Trophoblast cell (in vitro differentiated cells and primary cell): Measurements from ENCODE around the gene SYCN.

Source experiments
- DNase-seq, 2 donors: peaks; one replicate each; pipeline ENCODE4 v3.0.0-alpha.2; 2016
- H2AFZ ChIP-seq: 2 replicates; pipeline ENCODE4 v1.6.1; 2013; ENCODE audit warnings: low read length, moderate library complexity, mild to moderate bottlenecking; ENCODE audit not compliant: insufficient read depth, poor library complexity
- H2AK5ac ChIP-seq: 2 replicates; pipeline ENCODE4 v1.6.1; 2013; ENCODE audit warnings: mild to moderate bottlenecking, low read length
- H2BK120ac ChIP-seq: 2 replicates; pipeline ENCODE4 v1.6.1; 2013; ENCODE audit warnings: low read length, mild to moderate bottlenecking, moderate library complexity; ENCODE audit not compliant: insufficient read depth, poor library complexity
- H2BK12ac ChIP-seq: 2 replicates; pipeline ENCODE4 v1.6.1; 2013; ENCODE audit warnings: mild to moderate bottlenecking, low read length, moderate library complexity
- H2BK5ac ChIP-seq: 2 replicates; pipeline ENCODE4 v1.6.1; 2013; ENCODE audit warnings: low read length, low read depth, moderate library complexity, mild to moderate bottlenecking; ENCODE audit not compliant: poor library complexity
- H3K14ac ChIP-seq: 2 replicates; pipeline ENCODE4 v1.6.1; 2013; ENCODE audit warnings: mild to moderate bottlenecking, low read length
- H3K18ac ChIP-seq: 2 replicates; pipeline ENCODE4 v1.6.1; 2013; ENCODE audit warnings: mild to moderate bottlenecking, low read length
- H3K23ac ChIP-seq: 2 replicates; pipeline ENCODE4 v1.6.1; 2013; ENCODE audit warnings: low read length
- H3K27ac ChIP-seq: 2 replicates; pipeline ENCODE4 v1.5.1; 2013; ENCODE audit warnings: low read depth, mild to moderate bottlenecking, inconsistent platforms, low read length, moderate library complexity
- H3K27me3 ChIP-seq: 2 replicates; pipeline ENCODE4 v1.6.1; 2013; ENCODE audit warnings: inconsistent platforms, mild to moderate bottlenecking, low read length, moderate library complexity; ENCODE audit not compliant: insufficient read depth
- H3K36me3 ChIP-seq, 2 experiments: 1 replicate in 1 of 2; 2 replicates in 1 of 2; pipeline ENCODE4 v1.6.1; 2013; ENCODE audit warnings: low read length in 2 of 2, mild to moderate bottlenecking in 2 of 2, moderate library complexity in 1 of 2; ENCODE audit not compliant: insufficient read depth in 2 of 2, control insufficient read depth in 1 of 2
- H3K4ac ChIP-seq: 2 replicates; pipeline ENCODE4 v1.6.1; 2013; ENCODE audit warnings: low read depth, mild to moderate bottlenecking, low read length, moderate library complexity
- H3K4me1 ChIP-seq, 2 experiments: 1 replicate in 1 of 2; 2 replicates in 1 of 2; pipeline ENCODE4 v1.6.1; 2013; ENCODE audit warnings: low read length in 2 of 2, mild to moderate bottlenecking in 2 of 2, moderate library complexity in 1 of 2; ENCODE audit not compliant: insufficient read depth in 2 of 2, control insufficient read depth in 1 of 2
- H3K4me2 ChIP-seq: 2 replicates; pipeline ENCODE4 v1.6.1; 2013; ENCODE audit warnings: inconsistent platforms, mild to moderate bottlenecking, low read length, moderate library complexity
- H3K4me3 ChIP-seq: 2 replicates; pipeline ENCODE4 v1.5.1; 2013; ENCODE audit warnings: mild to moderate bottlenecking, low read depth, low read length, inconsistent platforms
- H3K79me1 ChIP-seq: one replicate; pipeline ENCODE4 v1.6.1; 2013; ENCODE audit warnings: low read length
- H3K79me2 ChIP-seq: 2 replicates; pipeline ENCODE4 v1.6.1; 2013; ENCODE audit warnings: low read length, mild to moderate bottlenecking; ENCODE audit not compliant: control insufficient read depth, insufficient read depth, poor library complexity
- H3K9ac ChIP-seq: 2 replicates; pipeline ENCODE4 v1.6.1; 2013; ENCODE audit warnings: mild to moderate bottlenecking, low read length
- H3K9me3 ChIP-seq: 2 replicates; pipeline ENCODE4 v1.6.1; 2013; ENCODE audit warnings: low read depth, mild to moderate bottlenecking, control low read depth, inconsistent platforms, low read length; ENCODE audit not compliant: insufficient read depth
- H4K12ac ChIP-seq: 2 replicates; pipeline ENCODE4 v1.6.1; 2013; ENCODE audit warnings: low read depth, mild to moderate bottlenecking, low read length, moderate library complexity
- H4K8ac ChIP-seq: 2 replicates; pipeline ENCODE4 v1.6.1; 2013; ENCODE audit warnings: low read depth, mild to moderate bottlenecking, low read length, moderate library complexity
- H4K91ac ChIP-seq: one replicate; pipeline ENCODE4 v1.6.1; 2013; ENCODE audit warnings: low read depth, mild to moderate bottlenecking, low read length, moderate library complexity
- WGBS: extraction: QIAGEN DNeasy Blood & Tissue Kit; methylation state at CpG from one replicate; pipeline ENCODE4 v1.1.7; 2013; ENCODE audit warnings: missing lambda C conversion rate; ENCODE audit not compliant: insufficient read length, insufficient coverage; ENCODE audit errors: extremely low coverage; 5-methylcytosine and 5-hydroxymethylcytosine counted together

SYCN gene

DNA sequence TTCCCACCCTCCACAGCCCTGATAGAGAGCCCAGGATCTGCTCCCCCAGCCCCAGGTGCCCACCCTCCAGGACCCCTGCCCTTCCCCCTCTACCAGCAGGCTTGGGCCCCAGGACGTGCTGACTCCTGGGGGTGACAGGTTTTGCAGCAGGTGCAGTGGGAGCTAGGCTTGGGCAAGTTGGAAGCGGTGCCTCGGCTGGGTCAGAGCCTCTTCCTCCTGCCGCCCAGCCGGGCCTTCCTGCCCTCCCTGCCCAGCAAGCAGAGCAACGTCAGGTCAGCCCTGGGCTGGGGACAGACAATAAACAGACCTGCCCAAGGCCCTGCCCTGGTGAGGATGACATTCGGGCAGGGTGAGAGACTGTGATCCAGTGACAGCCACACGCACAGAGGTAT is 16.5 kb downstream of the SYCN start:
- Histone ChIP-seq H2BK120ac (no peak overlapping the region), H2BK5ac (no peak overlapping the region), H3K9ac (no peak overlapping the region), H3K79me1 (no peaks in the 10 kb centered on the region), H3K27ac (no peak overlapping the region), H3K4me1 (peaks cover 4% of the 10 kb centered on the region in 2 experiments), H4K12ac (no peak overlapping the region), H3K4ac (no peak overlapping the region), H2BK12ac (no peak overlapping the region), H3K18ac (no peak overlapping the region), H3K79me2 (no peaks in the 10 kb centered on the region), H3K23ac (no peak overlapping the region), H3K4me2 (no peak overlapping the region), H2AFZ (no peak overlapping the region), H4K91ac (peak overlapping the region; percentile 14), H3K27me3 (no peaks in the 10 kb centered on the region), H3K9me3 (no peaks in the 10 kb centered on the region), H3K4me3 (no peak overlapping the region), H3K14ac (peak overlapping the region; percentile 43), H4K8ac (no peak overlapping the region), H3K36me3 (no peaks in the 10 kb centered on the region), H2AK5ac (peak overlapping the region; percentile 44)
- DNase-seq: no peak
- WGBS: no CpG with 5 or more reads among the region's 8 CpGs

DNA sequence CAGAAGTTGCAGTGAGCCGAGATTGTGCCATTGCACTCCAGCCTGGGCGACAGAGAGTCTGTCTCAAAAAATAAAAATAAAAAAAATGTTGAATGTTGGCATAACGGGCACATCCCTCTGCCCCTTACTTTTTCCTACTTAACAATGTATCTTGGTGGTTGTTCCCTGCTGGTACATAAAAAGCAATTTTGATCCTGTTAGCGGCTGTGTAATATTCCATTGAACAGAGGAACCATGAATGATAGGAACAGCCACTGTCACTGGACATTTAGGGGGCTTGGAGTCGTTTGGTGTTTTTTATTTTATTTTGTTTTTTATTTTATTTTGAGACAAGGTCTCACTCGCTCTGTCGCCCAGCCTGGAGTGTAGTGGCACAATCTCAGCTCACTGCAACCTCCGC is 17.7 kb downstream of the SYCN start:
- Histone ChIP-seq H3K23ac (no peak overlapping the region), H2BK12ac (no peak overlapping the region), H3K79me1 (no peaks in the 10 kb centered on the region), H3K27me3 (no peaks in the 10 kb centered on the region), H2AFZ (no peak overlapping the region), H4K91ac (no peak overlapping the region), H3K4ac (no peak overlapping the region), H3K4me2 (no peak overlapping the region), H3K9ac (no peak overlapping the region), H2AK5ac (no peak overlapping the region), H3K36me3 (peaks cover 5% of the 10 kb centered on the region in 2 experiments), H2BK5ac (no peak overlapping the region), H3K4me1 (peaks cover 4% of the 10 kb centered on the region in 2 experiments), H3K4me3 (no peak overlapping the region), H3K18ac (no peak overlapping the region), H3K9me3 (no peaks in the 10 kb centered on the region), H3K14ac (no peak overlapping the region), H4K8ac (no peak overlapping the region), H4K12ac (no peak overlapping the region), H3K27ac (no peak overlapping the region), H3K79me2 (no peaks in the 10 kb centered on the region), H2BK120ac (no peak overlapping the region)
- no peak for DNase-seq
- no CpG with 5 or more reads among the region's 8 CpGs for WGBS

DNA sequence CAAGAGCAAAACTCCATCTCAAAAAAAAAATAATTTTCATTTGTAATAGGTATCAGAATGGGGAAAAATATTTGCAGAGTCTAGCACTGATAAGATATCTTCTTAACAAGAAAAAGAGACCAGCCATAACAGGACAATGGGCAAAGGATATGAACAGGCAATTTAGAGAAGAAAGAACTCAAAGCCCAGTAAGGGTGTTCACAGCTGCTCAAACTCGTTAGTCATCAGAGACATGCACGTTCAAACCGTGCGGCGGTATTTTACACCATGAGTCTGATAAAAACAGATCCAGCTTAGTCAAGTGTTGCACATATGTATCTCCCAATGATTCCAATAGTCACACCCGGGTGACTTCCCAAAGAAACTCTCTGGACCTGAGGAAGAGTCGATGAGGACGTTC is 21.0 kb downstream of the SYCN start:
- Histone ChIP-seq H3K4ac (no peak overlapping the region), H2BK120ac (no peak overlapping the region), H3K4me1 (peaks cover 4% of the 10 kb centered on the region in 2 experiments), H3K27ac (no peak overlapping the region), H4K8ac (no peak overlapping the region), H3K14ac (no peak overlapping the region), H4K91ac (no peak overlapping the region), H2AFZ (no peak overlapping the region), H3K4me3 (no peak overlapping the region), H3K9ac (no peak overlapping the region), H3K18ac (no peak overlapping the region), H3K79me2 (no peaks in the 10 kb centered on the region), H3K36me3 (peaks cover 30 to 32% of the 10 kb centered on the region in 2 experiments), H2BK5ac (no peak overlapping the region), H3K23ac (no peak overlapping the region), H2AK5ac (no peak overlapping the region), H3K4me2 (no peak overlapping the region), H3K9me3 (peaks cover 2% of the 10 kb centered on the region), H3K79me1 (no peaks in the 10 kb centered on the region), H4K12ac (no peak overlapping the region), H3K27me3 (no peaks in the 10 kb centered on the region), H2BK12ac (no peak overlapping the region)
- WGBS: no CpG with 5 or more reads among the region's 8 CpGs
- peak; percentile 40 to 63 for DNase-seq

DNA sequence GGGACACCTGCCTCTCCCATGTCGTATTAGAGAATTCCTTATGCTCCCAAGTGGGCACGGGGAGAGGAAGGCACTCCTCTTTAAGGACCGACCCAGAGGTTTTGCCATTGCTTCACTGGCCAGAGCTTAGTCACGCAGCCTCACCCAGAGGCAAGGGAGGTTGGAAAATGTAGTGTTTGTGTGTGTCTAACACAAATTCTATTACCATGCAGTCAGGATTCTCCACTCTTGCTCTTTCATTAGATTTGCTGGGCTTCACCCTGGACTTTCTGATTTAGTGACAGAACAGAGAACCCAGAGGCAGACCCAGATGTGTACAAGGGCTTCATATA is 21.9 kb downstream of the SYCN start:
- H3K4ac ChIP-seq: no peak overlapping the region
- H2BK5ac ChIP-seq: no peak overlapping the region
- no peak overlapping the region for H3K23ac ChIP-seq
- H2AFZ ChIP-seq: no peak overlapping the region
- no peaks in the 10 kb centered on the region for H3K27me3 ChIP-seq
- H3K79me2 ChIP-seq: no peaks in the 10 kb centered on the region
- no peak overlapping the region for H2AK5ac ChIP-seq
- H4K8ac ChIP-seq: no peak overlapping the region
- H3K79me1 ChIP-seq: no peaks in the 10 kb centered on the region
- no peak overlapping the region for H3K4me3 ChIP-seq
- H3K4me1 ChIP-seq: no peaks in the 10 kb centered on the region
- no peak overlapping the region for H3K18ac ChIP-seq
- peaks cover 2% of the 10 kb centered on the region for H3K9me3 ChIP-seq
- H3K9ac ChIP-seq: no peak overlapping the region
- peak; percentile 60 to 69 for DNase-seq
- no peak overlapping the region for H3K4me2 ChIP-seq
- no peak overlapping the region for H4K91ac ChIP-seq
- no CpG with 5 or more reads among the region's 4 CpGs for WGBS
- H2BK12ac ChIP-seq: no peak overlapping the region
- H2BK120ac ChIP-seq: no peak overlapping the region
- peaks cover 40 to 41% of the 10 kb centered on the region in 2 experiments for H3K36me3 ChIP-seq
- H3K14ac ChIP-seq: no peak overlapping the region
- no peak overlapping the region for H4K12ac ChIP-seq
- H3K27ac ChIP-seq: no peak overlapping the region
